GM23338 (cell line): ENCODE measurements around the gene DENND4A. TPM values are rescaled to one million over a fixed set of nuclear protein-coding genes. Genes with fewer than 3 reads are reported as not detected.

Experiments used
- ATAC-seq: fragments of 200-7000 bp; cut with Tn5 transposase; 3 replicates; pipeline ENCODE4 v1.9.1; 2020
- DNase-seq: peaks from one replicate; pipeline ENCODE4 v3.0.0-alpha.2; 2015; ENCODE audit warnings: low spot score
- H2AFZ ChIP-seq: fragments of 200-600 bp; sonication (generic); 2 replicates; pipeline ENCODE4 v1.8.0; 2016; ENCODE audit warnings: antibody characterized with exemption, mild to moderate bottlenecking, moderate library complexity
- H3F3A ChIP-seq: fragments of 200-600 bp; sonication (generic); replicated peaks from 2 replicates; pipeline ENCODE4 v1.8.0; 2017; ENCODE audit warnings: antibody characterized with exemption, mixed run types, low read depth
- H3K27ac ChIP-seq: fragments of 200-600 bp; sonication (generic); 2 replicates; pipeline ENCODE4 v1.6.1; 2016; ENCODE audit warnings: low read depth
- H3K27me3 ChIP-seq: fragments of 200-600 bp; sonication (generic); 2 replicates; pipeline ENCODE4 v1.8.0; 2016; ENCODE audit warnings: mild to moderate bottlenecking, mixed run types, moderate library complexity; ENCODE audit not compliant: insufficient read depth
- H3K36me3 ChIP-seq: fragments of 200-600 bp; sonication (generic); 2 replicates; pipeline ENCODE4 v1.8.0; 2016; ENCODE audit warnings: mild to moderate bottlenecking; ENCODE audit not compliant: insufficient read depth
- H3K4me1 ChIP-seq: fragments of 200-600 bp; sonication (generic); 2 replicates; pipeline ENCODE4 v1.8.0; 2016; ENCODE audit warnings: mild to moderate bottlenecking, moderate library complexity; ENCODE audit not compliant: insufficient read depth
- H3K4me2 ChIP-seq: fragments of 200-600 bp; sonication (generic); 2 replicates; pipeline ENCODE4 v1.7.1; 2017; ENCODE audit warnings: mixed run types
- H3K4me3 ChIP-seq: fragments of 200-600 bp; sonication (generic); 2 replicates; pipeline ENCODE4 v1.6.1; 2016; ENCODE audit warnings: mixed run types
- H3K79me2 ChIP-seq: fragments of 200-600 bp; sonication (generic); replicated peaks from 2 replicates; pipeline ENCODE4 v1.8.0; 2017; ENCODE audit warnings: mild to moderate bottlenecking; ENCODE audit not compliant: insufficient read depth
- H3K9me2 ChIP-seq: fragments of 200-600 bp; sonication (generic); 2 replicates; pipeline ENCODE4 v1.8.0; 2017; ENCODE audit not compliant: insufficient read depth
- H4K20me1 ChIP-seq: fragments of 200-600 bp; sonication (generic); replicated peaks from 2 replicates; pipeline ENCODE4 v1.8.0; 2017; ENCODE audit warnings: mild to moderate bottlenecking; ENCODE audit not compliant: insufficient read depth
- H3K27ac Mint-ChIP-seq: 2 replicates; pipeline ENCODE4 v1.8.0; 2020; ENCODE audit warnings: inconsistent platforms, mild to moderate bottlenecking, moderate library complexity, mixed read lengths
- H3K27me3 Mint-ChIP-seq: 3 replicates; pipeline ENCODE4 v1.8.0; 2022; ENCODE audit warnings: low read depth, mild to moderate bottlenecking, moderate library complexity, mixed read lengths, inconsistent platforms; ENCODE audit not compliant: insufficient read depth, poor library complexity
- H3K36me3 Mint-ChIP-seq: 3 replicates; pipeline ENCODE4 v1.8.0; 2021; ENCODE audit warnings: low read depth, mild to moderate bottlenecking, inconsistent platforms, moderate library complexity, mixed read lengths
- H3K4me1 Mint-ChIP-seq: 3 replicates; pipeline ENCODE4 v1.8.0; 2020; ENCODE audit warnings: mild to moderate bottlenecking, inconsistent platforms, mixed read lengths
- H3K4me3 Mint-ChIP-seq: 3 replicates; pipeline ENCODE4 v1.8.0; 2021; ENCODE audit warnings: moderate library complexity, mild to moderate bottlenecking, inconsistent platforms, mixed read lengths
- H3K9me3 Mint-ChIP-seq: 3 replicates; pipeline ENCODE4 v1.8.0; 2020; ENCODE audit warnings: moderate library complexity, mild to moderate bottlenecking, inconsistent platforms, mixed read lengths
- POLR2AphosphoS5 ChIP-seq: IDR thresholded peaks from 2 replicates; pipeline ENCODE4 v1.6.1; 2016; ENCODE audit warnings: antibody characterized with exemption, low read depth
- polyA plus RNA-seq: library from polyadenylated mRNA; unstranded; fragments of >200 nt; fragmentation: Nextera tagmentation; extraction: Ambion mirVana; gene quantifications from 2 replicates; pipeline ENCODE4 v1.2.1, GENCODE V29; 2016
- total RNA-seq: library from RNA; depleted of rRNA; stranded (reverse); fragments of >200 nt; shearing (Covaris generic); gene quantifications from 2 replicates; pipeline ENCODE4 v1.2.3, GENCODE V29; 2014
- TF ChIP-seq, protein P1 (sequence below): IDR thresholded peaks from one replicate; pipeline ENCODE4 v1.6.1; 2018; ENCODE audit warnings: antibody characterized with exemption; ENCODE audit not compliant: unreplicated experiment
- TF ChIP-seq, protein P2 (sequence below): fragments of 250-450 bp; sonication (Bioruptor Pico); IDR thresholded peaks from 2 replicates; pipeline ENCODE4 v1.5.0; 2020; ENCODE audit warnings: mild to moderate bottlenecking, moderate library complexity

Gene DENND4A
- total and polyA plus RNA-seq, 2 experiments from 2014 or later: 3.4 to 9.0 TPM

DNA sequence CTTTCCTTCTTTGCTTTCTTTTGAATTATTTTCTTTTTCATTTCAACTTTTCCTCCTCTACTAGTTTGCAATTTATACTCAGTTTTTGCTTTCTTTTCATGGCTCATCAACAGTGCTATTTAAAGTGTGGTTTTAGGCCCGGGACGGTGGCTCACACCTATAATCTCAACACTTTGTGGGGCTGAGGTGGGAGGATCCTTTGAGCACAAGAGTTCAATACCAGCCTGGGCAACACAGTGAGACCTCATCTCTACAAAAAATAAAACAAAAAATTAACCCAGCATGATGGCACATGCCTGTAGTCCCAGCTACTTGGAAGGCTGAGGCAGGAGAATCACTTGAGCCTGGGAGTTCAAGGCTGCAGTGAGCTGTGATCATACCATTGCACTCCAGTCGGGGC, 20.4 kb upstream of the DENND4A start (continued):
- TF ChIP-seq, protein P1, sequence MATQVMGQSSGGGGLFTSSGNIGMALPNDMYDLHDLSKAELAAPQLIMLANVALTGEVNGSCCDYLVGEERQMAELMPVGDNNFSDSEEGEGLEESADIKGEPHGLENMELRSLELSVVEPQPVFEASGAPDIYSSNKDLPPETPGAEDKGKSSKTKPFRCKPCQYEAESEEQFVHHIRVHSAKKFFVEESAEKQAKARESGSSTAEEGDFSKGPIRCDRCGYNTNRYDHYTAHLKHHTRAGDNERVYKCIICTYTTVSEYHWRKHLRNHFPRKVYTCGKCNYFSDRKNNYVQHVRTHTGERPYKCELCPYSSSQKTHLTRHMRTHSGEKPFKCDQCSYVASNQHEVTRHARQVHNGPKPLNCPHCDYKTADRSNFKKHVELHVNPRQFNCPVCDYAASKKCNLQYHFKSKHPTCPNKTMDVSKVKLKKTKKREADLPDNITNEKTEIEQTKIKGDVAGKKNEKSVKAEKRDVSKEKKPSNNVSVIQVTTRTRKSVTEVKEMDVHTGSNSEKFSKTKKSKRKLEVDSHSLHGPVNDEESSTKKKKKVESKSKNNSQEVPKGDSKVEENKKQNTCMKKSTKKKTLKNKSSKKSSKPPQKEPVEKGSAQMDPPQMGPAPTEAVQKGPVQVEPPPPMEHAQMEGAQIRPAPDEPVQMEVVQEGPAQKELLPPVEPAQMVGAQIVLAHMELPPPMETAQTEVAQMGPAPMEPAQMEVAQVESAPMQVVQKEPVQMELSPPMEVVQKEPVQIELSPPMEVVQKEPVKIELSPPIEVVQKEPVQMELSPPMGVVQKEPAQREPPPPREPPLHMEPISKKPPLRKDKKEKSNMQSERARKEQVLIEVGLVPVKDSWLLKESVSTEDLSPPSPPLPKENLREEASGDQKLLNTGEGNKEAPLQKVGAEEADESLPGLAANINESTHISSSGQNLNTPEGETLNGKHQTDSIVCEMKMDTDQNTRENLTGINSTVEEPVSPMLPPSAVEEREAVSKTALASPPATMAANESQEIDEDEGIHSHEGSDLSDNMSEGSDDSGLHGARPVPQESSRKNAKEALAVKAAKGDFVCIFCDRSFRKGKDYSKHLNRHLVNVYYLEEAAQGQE: no peak
- TF ChIP-seq, protein P2, sequence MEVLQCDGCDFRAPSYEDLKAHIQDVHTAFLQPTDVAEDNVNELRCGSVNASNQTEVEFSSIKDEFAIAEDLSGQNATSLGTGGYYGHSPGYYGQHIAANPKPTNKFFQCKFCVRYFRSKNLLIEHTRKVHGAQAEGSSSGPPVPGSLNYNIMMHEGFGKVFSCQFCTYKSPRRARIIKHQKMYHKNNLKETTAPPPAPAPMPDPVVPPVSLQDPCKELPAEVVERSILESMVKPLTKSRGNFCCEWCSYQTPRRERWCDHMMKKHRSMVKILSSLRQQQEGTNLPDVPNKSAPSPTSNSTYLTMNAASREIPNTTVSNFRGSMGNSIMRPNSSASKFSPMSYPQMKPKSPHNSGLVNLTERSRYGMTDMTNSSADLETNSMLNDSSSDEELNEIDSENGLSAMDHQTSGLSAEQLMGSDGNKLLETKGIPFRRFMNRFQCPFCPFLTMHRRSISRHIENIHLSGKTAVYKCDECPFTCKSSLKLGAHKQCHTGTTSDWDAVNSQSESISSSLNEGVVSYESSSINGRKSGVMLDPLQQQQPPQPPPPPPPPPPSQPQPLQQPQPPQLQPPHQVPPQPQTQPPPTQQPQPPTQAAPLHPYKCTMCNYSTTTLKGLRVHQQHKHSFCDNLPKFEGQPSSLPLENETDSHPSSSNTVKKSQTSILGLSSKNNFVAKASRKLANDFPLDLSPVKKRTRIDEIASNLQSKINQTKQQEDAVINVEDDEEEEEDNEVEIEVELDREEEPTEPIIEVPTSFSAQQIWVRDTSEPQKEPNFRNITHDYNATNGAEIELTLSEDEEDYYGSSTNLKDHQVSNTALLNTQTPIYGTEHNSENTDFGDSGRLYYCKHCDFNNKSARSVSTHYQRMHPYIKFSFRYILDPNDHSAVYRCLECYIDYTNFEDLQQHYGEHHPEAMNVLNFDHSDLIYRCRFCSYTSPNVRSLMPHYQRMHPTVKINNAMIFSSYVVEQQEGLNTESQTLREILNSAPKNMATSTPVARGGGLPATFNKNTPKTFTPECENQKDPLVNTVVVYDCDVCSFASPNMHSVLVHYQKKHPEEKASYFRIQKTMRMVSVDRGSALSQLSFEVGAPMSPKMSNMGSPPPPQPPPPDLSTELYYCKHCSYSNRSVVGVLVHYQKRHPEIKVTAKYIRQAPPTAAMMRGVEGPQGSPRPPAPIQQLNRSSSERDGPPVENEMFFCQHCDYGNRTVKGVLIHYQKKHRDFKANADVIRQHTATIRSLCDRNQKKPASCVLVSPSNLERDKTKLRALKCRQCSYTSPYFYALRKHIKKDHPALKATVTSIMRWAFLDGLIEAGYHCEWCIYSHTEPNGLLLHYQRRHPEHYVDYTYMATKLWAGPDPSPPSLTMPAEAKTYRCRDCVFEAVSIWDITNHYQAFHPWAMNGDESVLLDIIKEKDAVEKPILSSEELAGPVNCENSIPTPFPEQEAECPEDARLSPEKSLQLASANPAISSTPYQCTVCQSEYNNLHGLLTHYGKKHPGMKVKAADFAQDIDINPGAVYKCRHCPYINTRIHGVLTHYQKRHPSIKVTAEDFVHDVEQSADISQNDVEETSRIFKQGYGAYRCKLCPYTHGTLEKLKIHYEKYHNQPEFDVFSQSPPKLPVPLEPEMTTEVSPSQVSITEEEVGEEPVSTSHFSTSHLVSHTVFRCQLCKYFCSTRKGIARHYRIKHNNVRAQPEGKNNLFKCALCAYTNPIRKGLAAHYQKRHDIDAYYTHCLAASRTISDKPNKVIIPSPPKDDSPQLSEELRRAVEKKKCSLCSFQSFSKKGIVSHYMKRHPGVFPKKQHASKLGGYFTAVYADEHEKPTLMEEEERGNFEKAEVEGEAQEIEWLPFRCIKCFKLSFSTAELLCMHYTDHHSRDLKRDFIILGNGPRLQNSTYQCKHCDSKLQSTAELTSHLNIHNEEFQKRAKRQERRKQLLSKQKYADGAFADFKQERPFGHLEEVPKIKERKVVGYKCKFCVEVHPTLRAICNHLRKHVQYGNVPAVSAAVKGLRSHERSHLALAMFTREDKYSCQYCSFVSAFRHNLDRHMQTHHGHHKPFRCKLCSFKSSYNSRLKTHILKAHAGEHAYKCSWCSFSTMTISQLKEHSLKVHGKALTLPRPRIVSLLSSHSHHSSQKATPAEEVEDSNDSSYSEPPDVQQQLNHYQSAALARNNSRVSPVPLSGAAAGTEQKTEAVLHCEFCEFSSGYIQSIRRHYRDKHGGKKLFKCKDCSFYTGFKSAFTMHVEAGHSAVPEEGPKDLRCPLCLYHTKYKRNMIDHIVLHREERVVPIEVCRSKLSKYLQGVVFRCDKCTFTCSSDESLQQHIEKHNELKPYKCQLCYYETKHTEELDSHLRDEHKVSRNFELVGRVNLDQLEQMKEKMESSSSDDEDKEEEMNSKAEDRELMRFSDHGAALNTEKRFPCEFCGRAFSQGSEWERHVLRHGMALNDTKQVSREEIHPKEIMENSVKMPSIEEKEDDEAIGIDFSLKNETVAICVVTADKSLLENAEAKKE: no peak
- TF ChIP-seq POLR2AphosphoS5: no peak

DNA sequence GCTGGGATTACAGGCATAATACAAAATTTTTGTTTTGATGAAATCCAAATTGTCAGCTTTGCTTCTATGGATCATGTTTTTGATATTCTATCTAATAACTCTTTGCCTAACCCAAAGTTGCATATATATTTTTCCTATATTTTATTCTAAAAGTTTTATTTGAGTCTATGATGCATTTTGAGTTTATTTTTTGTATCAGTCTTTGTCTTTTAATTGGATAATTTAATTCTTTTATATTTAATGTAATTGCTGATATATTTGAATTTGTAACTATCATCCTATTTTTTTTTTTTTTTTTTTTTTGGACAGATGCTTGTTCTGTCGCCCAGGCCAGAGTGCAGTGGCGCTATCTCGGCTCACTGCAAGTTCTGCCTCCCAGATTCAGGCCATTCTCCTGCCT, 19.7 kb upstream of the DENND4A start:
- H3K4me1 ChIP-seq: no peaks in the 10 kb centered on the region
- H3K36me3 ChIP-seq: no peaks in the 10 kb centered on the region; the same call in 1 of the 2 replicates
- no peak overlapping the region for H3K27ac Mint-ChIP-seq
- no peaks in the 10 kb centered on the region for H3K9me2 ChIP-seq
- H3K27me3 Mint-ChIP-seq: no peaks in the 10 kb centered on the region
- DNase-seq (no peak), ATAC-seq (no peak)
- no peaks in the 10 kb centered on the region for H3K79me2 ChIP-seq
- peaks cover 5% of the 10 kb centered on the region; the same call in 2 of the 3 replicates for H3K9me3 Mint-ChIP-seq
- H3K4me2 ChIP-seq: no peak overlapping the region
- H3K4me3 Mint-ChIP-seq: no peak overlapping the region
- H2AFZ ChIP-seq: no peak overlapping the region
- H4K20me1 ChIP-seq: no peaks in the 10 kb centered on the region
- H3K27me3 ChIP-seq: no peaks in the 10 kb centered on the region
- TF ChIP-seq, protein P2: no peak
- H3K4me1 Mint-ChIP-seq: no peaks in the 10 kb centered on the region
- no peak overlapping the region for H3K4me3 ChIP-seq
- peaks cover 4% of the 10 kb centered on the region for H3K36me3 Mint-ChIP-seq
- H3F3A ChIP-seq: no peaks in the 10 kb centered on the region
- no peak overlapping the region for H3K27ac ChIP-seq
